ENCODE results near the gene ARG1.
"Not testable (repeated sequence)": the region's sequence is repeated elsewhere in the genome, so short reads cannot be mapped to it uniquely, and the experiment has no call there.

The ARG1 gene

DNA sequence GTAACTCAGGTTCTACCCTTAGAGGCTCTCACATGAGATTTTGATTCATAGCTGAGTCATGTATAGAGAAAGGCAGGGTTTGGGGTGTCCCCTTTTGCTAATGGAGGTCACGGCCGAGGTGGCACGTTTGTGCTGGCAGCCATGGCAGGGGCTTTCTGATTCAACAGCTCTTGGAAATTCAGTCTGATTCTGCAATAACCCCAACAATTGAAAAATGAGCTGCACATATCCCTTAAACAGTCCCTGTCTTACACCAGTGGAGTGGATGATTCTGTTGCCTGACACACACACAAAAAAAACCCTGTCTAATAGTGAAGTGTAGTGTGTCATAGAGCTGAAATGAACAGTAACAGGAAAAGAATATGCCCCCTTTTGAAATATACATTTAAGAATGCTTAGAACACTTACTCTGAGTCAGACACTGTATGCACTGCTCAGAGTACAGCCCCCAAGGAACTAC is 40.4 kb upstream of the ARG1 start:
- Histone ChIP-seq H3K79me2 (no peaks in the 10 kb centered on the region), H3K9ac (no peak overlapping the region), H3K27ac (no peak overlapping the region), H3K36me3 (ENCODE audit: control insufficient read depth, insufficient read depth, low read length) (no peaks in the 10 kb centered on the region), H3K4me3 (ENCODE audit: low read depth, low read length) (no peak overlapping the region), H3K27me3 (ENCODE audit: control insufficient read depth, insufficient read depth, low read length) (no peaks in the 10 kb centered on the region), H3K9me3 (ENCODE audit: control insufficient read depth, low read length) (no peaks in the 10 kb centered on the region), H2AFZ (no peak overlapping the region), H3K4me1 (no peaks in the 10 kb centered on the region), H3K4me2 (ENCODE audit: low read length) (no peak overlapping the region)
- TF ChIP-seq, protein P1, sequence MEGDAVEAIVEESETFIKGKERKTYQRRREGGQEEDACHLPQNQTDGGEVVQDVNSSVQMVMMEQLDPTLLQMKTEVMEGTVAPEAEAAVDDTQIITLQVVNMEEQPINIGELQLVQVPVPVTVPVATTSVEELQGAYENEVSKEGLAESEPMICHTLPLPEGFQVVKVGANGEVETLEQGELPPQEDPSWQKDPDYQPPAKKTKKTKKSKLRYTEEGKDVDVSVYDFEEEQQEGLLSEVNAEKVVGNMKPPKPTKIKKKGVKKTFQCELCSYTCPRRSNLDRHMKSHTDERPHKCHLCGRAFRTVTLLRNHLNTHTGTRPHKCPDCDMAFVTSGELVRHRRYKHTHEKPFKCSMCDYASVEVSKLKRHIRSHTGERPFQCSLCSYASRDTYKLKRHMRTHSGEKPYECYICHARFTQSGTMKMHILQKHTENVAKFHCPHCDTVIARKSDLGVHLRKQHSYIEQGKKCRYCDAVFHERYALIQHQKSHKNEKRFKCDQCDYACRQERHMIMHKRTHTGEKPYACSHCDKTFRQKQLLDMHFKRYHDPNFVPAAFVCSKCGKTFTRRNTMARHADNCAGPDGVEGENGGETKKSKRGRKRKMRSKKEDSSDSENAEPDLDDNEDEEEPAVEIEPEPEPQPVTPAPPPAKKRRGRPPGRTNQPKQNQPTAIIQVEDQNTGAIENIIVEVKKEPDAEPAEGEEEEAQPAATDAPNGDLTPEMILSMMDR (IDR thresholded peaks at IDR 0.05), result no peak

DNA sequence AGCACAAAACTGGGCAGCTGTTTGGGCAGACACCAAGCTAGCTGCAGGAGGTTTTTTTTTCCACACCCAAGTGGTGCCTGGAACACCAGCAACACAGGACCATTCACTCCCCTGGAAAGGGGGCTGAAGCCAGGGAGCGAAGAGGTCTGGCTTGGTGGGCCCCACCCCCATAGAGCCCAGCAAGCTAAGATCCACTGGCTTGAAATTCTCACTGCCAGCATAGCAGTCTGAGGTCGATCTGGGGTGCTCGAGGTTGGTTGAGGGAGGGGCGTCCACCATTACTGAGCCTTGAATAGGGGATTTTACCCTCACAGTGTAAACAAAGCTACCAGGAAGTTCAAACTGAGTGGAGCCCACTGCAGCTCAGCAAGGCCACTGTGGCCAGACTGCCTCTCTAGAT is 34.4 kb upstream of the ARG1 start:
- not testable (repeated sequence) for H3K9ac ChIP-seq; H3K4me1 ChIP-seq; H3K27ac ChIP-seq; H3K36me3 ChIP-seq (ENCODE audit: control insufficient read depth, insufficient read depth, low read length); H3K4me3 ChIP-seq (ENCODE audit: low read depth, low read length); H3K9me3 ChIP-seq (ENCODE audit: control insufficient read depth, low read length); H3K79me2 ChIP-seq; H2AFZ ChIP-seq; H3K27me3 ChIP-seq (ENCODE audit: control insufficient read depth, insufficient read depth, low read length); H3K4me2 ChIP-seq (ENCODE audit: low read length)

DNA sequence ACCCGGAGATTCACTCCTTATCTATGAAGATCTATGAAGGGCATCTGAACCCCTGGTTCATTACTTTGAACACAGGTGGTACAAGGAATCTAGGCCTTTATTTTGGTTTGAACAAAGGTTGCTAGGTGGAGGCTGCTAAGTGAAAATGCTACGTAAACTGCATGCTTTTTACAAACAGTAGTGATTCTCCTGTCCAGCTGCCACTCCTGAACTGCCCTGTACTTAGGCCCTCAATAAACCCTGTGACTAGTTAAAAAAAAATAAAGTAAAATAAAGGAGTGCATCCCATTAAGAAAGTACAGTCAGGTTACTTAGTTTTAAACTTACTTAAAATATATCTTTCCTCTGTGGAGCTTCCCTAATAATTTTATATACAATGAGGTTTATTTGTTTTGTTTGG is 27.7 kb upstream of the ARG1 start:
- Histone ChIP-seq H3K79me2 (no peaks in the 10 kb centered on the region), H3K9me3 (ENCODE audit: control insufficient read depth, low read length) (no peaks in the 10 kb centered on the region), H3K4me3 (ENCODE audit: low read depth, low read length) (no peak overlapping the region), H3K4me2 (ENCODE audit: low read length) (no peak overlapping the region), H3K27ac (no peak overlapping the region), H3K4me1 (no peaks in the 10 kb centered on the region), H2AFZ (no peak overlapping the region), H3K27me3 (ENCODE audit: control insufficient read depth, insufficient read depth, low read length) (no peaks in the 10 kb centered on the region), H3K9ac (no peak overlapping the region), H3K36me3 (ENCODE audit: control insufficient read depth, insufficient read depth, low read length) (no peaks in the 10 kb centered on the region)
- TF ChIP-seq, protein P1 (IDR thresholded peaks at IDR 0.05), result no peak

DNA sequence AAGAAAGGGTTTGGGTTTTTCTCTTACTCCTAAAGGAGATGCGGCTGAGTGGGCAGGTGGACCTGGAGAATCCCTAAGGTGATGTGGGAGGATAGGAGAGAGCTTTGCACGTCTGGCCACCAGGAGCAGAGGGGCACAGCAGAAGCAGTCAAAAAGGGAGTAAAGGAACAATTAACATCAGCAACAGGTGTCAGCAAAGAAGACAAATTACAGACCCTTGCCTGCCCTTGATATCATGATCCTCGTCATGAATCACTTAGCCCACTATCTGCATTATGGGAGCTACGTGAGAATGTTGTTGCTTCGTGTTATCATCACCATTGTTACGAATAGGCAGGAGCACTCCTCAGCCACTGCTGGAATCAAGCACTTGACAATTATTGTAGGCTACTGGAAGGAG is 25.5 kb upstream of the ARG1 start:
- H2AFZ ChIP-seq, result no peak overlapping the region
- TF ChIP-seq, protein P1 (IDR thresholded peaks at IDR 0.05), result no peak
- H3K4me3 ChIP-seq (ENCODE audit: low read depth, low read length), result no peak overlapping the region
- no peaks in the 10 kb centered on the region for H3K27me3 ChIP-seq (ENCODE audit: control insufficient read depth, insufficient read depth, low read length)
- no peak overlapping the region for H3K4me2 ChIP-seq (ENCODE audit: low read length)
- no peaks in the 10 kb centered on the region for H3K4me1 ChIP-seq
- H3K9ac ChIP-seq, result no peak overlapping the region
- no peaks in the 10 kb centered on the region for H3K79me2 ChIP-seq
- no peaks in the 10 kb centered on the region for H3K9me3 ChIP-seq (ENCODE audit: control insufficient read depth, low read length)
- no peak overlapping the region for H3K27ac ChIP-seq
- H3K36me3 ChIP-seq (ENCODE audit: control insufficient read depth, insufficient read depth, low read length), result no peaks in the 10 kb centered on the region

DNA sequence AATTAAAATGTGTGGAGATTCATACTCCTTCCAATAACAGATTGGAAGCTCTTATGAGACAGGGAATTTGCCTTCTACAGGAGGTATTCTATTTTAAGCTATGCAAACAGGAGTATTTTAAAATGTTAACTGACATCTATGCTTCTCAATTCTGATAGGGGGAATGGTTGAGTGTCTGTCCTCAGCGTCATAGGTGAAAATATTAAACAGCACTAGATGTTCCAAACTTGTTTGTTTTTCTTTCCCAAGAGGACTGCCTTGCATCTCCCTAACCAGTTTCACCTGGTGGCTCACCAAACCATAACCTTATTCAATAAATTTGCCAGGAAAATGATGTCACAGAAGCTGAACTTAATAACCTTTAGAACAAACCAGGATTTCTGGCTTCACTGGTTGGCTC is 24.6 kb upstream of the ARG1 start:
- H3K36me3 ChIP-seq (ENCODE audit: control insufficient read depth, insufficient read depth, low read length), result no peaks in the 10 kb centered on the region
- H2AFZ ChIP-seq, result no peak overlapping the region
- no peak overlapping the region for H3K27ac ChIP-seq
- H3K4me3 ChIP-seq (ENCODE audit: low read depth, low read length), result no peak overlapping the region
- H3K9me3 ChIP-seq (ENCODE audit: control insufficient read depth, low read length), result no peaks in the 10 kb centered on the region
- TF ChIP-seq, protein P1 (IDR thresholded peaks at IDR 0.05), result no peak
- no peaks in the 10 kb centered on the region for H3K27me3 ChIP-seq (ENCODE audit: control insufficient read depth, insufficient read depth, low read length)
- no peak overlapping the region for H3K4me2 ChIP-seq (ENCODE audit: low read length)
- no peaks in the 10 kb centered on the region for H3K79me2 ChIP-seq
- no peaks in the 10 kb centered on the region for H3K4me1 ChIP-seq
- H3K9ac ChIP-seq, result no peak overlapping the region
